PC-9 (cell line): ENCODE measurements around the gene MRPS14. TPM values are rescaled to one million over a fixed set of nuclear protein-coding genes. Genes with fewer than 3 reads are reported as not detected.

Source experiments
- BruUV-seq: library from RNA; stranded (reverse); fragments of 400-500 nt; replicated peaks from 2 replicates; lab custom pipeline; 2021; lab: Mats Ljungman, UMichigan
- CTCF ChIA-PET: fragments of 300-600 bp; sonication (Branson Sonifier 250); formaldehyde crosslinking; loops from one replicate; lab custom pipeline; 2022; ENCODE audit warnings: antibody characterized with exemption; lab: Charles Lee
- POLR2A ChIA-PET: fragments of 300-600 bp; sonication (Branson Sonifier 250); formaldehyde crosslinking; loops from one replicate; lab custom pipeline; 2022; ENCODE audit warnings: antibody characterized with exemption; ENCODE audit not compliant: unreplicated experiment; lab: Charles Lee
- DNase-seq, 2 experiments: peaks; one replicate each; pipeline versions ENCODE4 v3.0.0 to v3.0.0-alpha.2; 2015 to 2022; ENCODE audit warnings: mixed read lengths in 1 of 2
- H2AFZ ChIP-seq: fragments of 200-600 bp; sonication (generic); 2 replicates; pipeline ENCODE4 v1.8.1; 2017; ENCODE audit warnings: antibody characterized with exemption
- H3F3A ChIP-seq: fragments of 200-600 bp; sonication (generic); 2 replicates; pipeline ENCODE4 v1.8.1; 2017; ENCODE audit warnings: antibody characterized with exemption, mild to moderate bottlenecking, low read depth; ENCODE audit not compliant: insufficient read depth
- H3K27ac ChIP-seq: fragments of 200-600 bp; sonication (generic); 2 replicates; pipeline ENCODE4 v1.6.1; 2016; ENCODE audit warnings: mixed run types
- H3K27me3 ChIP-seq: fragments of 200-600 bp; sonication (generic); 2 replicates; pipeline ENCODE4 v1.6.1; 2016; ENCODE audit warnings: low read depth, mixed run types; ENCODE audit not compliant: insufficient read depth
- H3K36me3 ChIP-seq: fragments of 200-600 bp; sonication (generic); 2 replicates; pipeline ENCODE4 v1.6.1; 2016; ENCODE audit warnings: low read depth, mixed run types
- H3K4me1 ChIP-seq: fragments of 200-600 bp; sonication (generic); replicated peaks from 2 replicates; pipeline ENCODE4 v1.6.1; 2016; ENCODE audit warnings: mixed run types; ENCODE audit not compliant: insufficient read depth
- H3K4me2 ChIP-seq: fragments of 200-600 bp; sonication (generic); 2 replicates; pipeline ENCODE4 v1.6.1; 2017; ENCODE audit warnings: mixed run types
- H3K4me3 ChIP-seq: fragments of 200-600 bp; sonication (generic); 2 replicates; pipeline ENCODE4 v1.6.1; 2016; ENCODE audit warnings: mixed run types
- H3K79me2 ChIP-seq: fragments of 200-600 bp; sonication (generic); 2 replicates; pipeline ENCODE4 v1.6.1; 2017; ENCODE audit warnings: low read depth, mixed run types
- H3K9me2 ChIP-seq: fragments of 200-600 bp; sonication (generic); 2 replicates; pipeline ENCODE4 v1.8.1; 2017; ENCODE audit warnings: mild to moderate bottlenecking; ENCODE audit not compliant: insufficient read depth
- H3K9me3 ChIP-seq: fragments of 200-600 bp; sonication (generic); 2 replicates; pipeline ENCODE4 v1.8.1; 2016; ENCODE audit warnings: low read depth; ENCODE audit not compliant: insufficient read depth
- H4K20me1 ChIP-seq: fragments of 200-600 bp; sonication (generic); 2 replicates; pipeline ENCODE4 v1.8.1; 2017; ENCODE audit not compliant: insufficient read depth
- CTCF ChIP-seq: fragments of 200-600 bp; sonication (generic); conservative IDR thresholded peaks from 2 replicates; pipeline ENCODE4 v1.6.1; 2017; ENCODE audit warnings: mixed run types, antibody characterized with exemption, mild to moderate bottlenecking, moderate library complexity
- EZH2 ChIP-seq: fragments of 200-600 bp; sonication (generic); IDR thresholded peaks from 2 replicates; pipeline ENCODE4 v1.8.0; 2017; ENCODE audit warnings: antibody characterized with exemption, low read depth
- intact Hi-C: fragments of 100-400 bp; cut with micrococcal nuclease; formaldehyde crosslinking; loops from one replicate; pipeline ENCODE4 v1.10.0; 2022; ENCODE audit not compliant: unreplicated experiment
- total RNA-seq: library from RNA; stranded (reverse); gene quantifications from 2 replicates; pipeline ENCODE4 v1.2.3, GENCODE V29; 2021

Gene MRPS14
- total RNA-seq, 1 experiment from 2014 or later: 28.8 TPM

DNA sequence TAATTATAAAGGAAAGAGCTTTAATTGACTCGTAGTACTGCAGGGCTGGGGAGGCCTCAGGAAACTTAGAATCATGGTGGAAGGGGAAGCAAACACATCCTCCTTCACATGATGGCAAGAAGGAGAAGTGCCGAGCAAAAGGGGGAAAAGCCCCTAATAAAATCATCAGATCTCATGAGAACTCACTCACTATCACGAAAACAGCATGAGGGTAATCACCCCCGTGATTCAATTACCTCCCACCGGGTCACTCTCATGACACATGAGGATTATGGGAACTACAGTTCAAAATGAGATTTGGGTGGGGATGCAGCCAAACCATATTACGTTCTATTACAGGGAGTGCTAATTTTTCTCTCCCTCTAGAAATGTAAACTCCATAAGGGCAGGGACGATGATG, 14.2 kb upstream of the MRPS14 start:
- Histone ChIP-seq H3K36me3 (no peaks in the 10 kb centered on the region), H3K79me2 (no peaks in the 10 kb centered on the region), H3K4me2 (no peak overlapping the region), H3K9me3 (no peaks in the 10 kb centered on the region), H3K4me3 (no peak overlapping the region), H3K9me2 (no peaks in the 10 kb centered on the region), H4K20me1 (no peaks in the 10 kb centered on the region), H3K27ac (no peak overlapping the region), H3K4me1 (peaks cover 31% of the 10 kb centered on the region), H3K27me3 (no peaks in the 10 kb centered on the region), H3F3A (peaks cover 14% of the 10 kb centered on the region; the same call in 1 of the 2 replicates), H2AFZ (no peak overlapping the region)
- CTCF ChIA-PET: no interaction called here
- POLR2A ChIA-PET: no interaction called here
- BruUV-seq: no TSS peak
- no peak for TF ChIP-seq EZH2
- no peak for TF ChIP-seq CTCF
- DNase-seq: no peak
- intact Hi-C loops: no loop called here

DNA sequence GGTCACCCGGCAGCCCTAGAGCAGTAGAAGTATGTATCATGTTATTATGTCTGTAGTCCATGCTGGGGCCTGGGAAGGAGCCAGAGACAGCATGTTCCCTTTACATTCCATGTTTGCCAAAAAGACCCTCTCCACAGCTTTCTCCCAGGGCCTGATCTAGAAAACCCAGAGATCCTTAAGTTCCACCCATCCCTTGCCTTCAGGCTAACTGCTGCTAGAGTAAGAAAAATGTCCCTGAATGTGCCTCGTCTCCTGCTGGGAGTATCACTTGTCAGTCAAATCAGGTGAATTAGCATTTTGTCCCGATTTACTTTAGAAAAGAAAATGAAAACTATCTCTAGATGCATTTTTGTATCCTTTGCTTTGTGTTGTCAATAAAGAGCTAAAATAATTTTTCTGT, 13.3 kb upstream of the MRPS14 start:
- no peak for TF ChIP-seq CTCF
- TF ChIP-seq EZH2: no peak
- Histone ChIP-seq H3K27ac (no peak overlapping the region), H4K20me1 (no peaks in the 10 kb centered on the region), H3K9me3 (no peaks in the 10 kb centered on the region), H3K9me2 (no peaks in the 10 kb centered on the region), H3K4me1 (peaks cover 31% of the 10 kb centered on the region), H3K4me2 (no peak overlapping the region), H3F3A (peaks cover 14% of the 10 kb centered on the region; the same call in 1 of the 2 replicates), H3K4me3 (no peak overlapping the region), H2AFZ (no peak overlapping the region), H3K79me2 (no peaks in the 10 kb centered on the region), H3K36me3 (no peaks in the 10 kb centered on the region), H3K27me3 (no peaks in the 10 kb centered on the region)
- no TSS peak for BruUV-seq
- ChIA-PET CTCF (no interaction called here), POLR2A (no interaction called here)
- intact Hi-C loops: no loop called here
- no peak for DNase-seq

- Histone ChIP-seq H3K36me3 (no peaks in the 10 kb centered on the region), H2AFZ (no peak overlapping the region), H3K27ac (no peak overlapping the region), H4K20me1 (no peaks in the 10 kb centered on the region), H3K79me2 (no peaks in the 10 kb centered on the region), H3K9me3 (no peaks in the 10 kb centered on the region), H3F3A (peaks cover 14% of the 10 kb centered on the region; the same call in 1 of the 2 replicates), H3K9me2 (no peaks in the 10 kb centered on the region), H3K4me3 (no peak overlapping the region), H3K27me3 (no peaks in the 10 kb centered on the region), H3K4me2 (no peak overlapping the region), H3K4me1 (peaks cover 31% of the 10 kb centered on the region)
- CTCF ChIA-PET: interaction anchor here (0.6 kb wide), 1 partner anchor 218 kb away, joined by 3 read pairs; no protein-coding TSS in a partner anchor
- POLR2A ChIA-PET: no interaction called here
- DNase-seq: no peak
- no peak for TF ChIP-seq EZH2
- TF ChIP-seq CTCF: no peak
- BruUV-seq: no TSS peak
- intact Hi-C loops: no loop called here
Measured at GRCh38 chr1:175035865-175036264, 12.6 kb upstream of the MRPS14 start.
